Smooth muscle cell (in vitro differentiated cells): ENCODE results near the gene PPP1R16B. TPM values are rescaled to one million over a fixed set of nuclear protein-coding genes. Genes with fewer than 3 reads are reported as not detected.

Source experiments
- DNase-seq: peaks from one replicate; lab custom pipeline; 2025; ENCODE audit not compliant: unreplicated experiment; lab: John Stamatoyannopoulos, UW
- H2AFZ ChIP-seq: fragments of 200-600 bp; sonication (generic); 2 replicates; pipeline ENCODE4 v1.6.0; 2016; ENCODE audit warnings: antibody characterized with exemption, low read depth, mild to moderate bottlenecking
- H3F3A ChIP-seq: fragments of 200-600 bp; sonication (generic); 2 replicates; pipeline ENCODE4 v1.6.0; 2017; ENCODE audit warnings: antibody characterized with exemption, low read depth
- H3K27ac ChIP-seq: fragments of 200-600 bp; sonication (generic); 2 replicates; pipeline ENCODE4 v1.5.1; 2016; ENCODE audit warnings: low read depth, mild to moderate bottlenecking
- H3K27me3 ChIP-seq: fragments of 200-600 bp; sonication (generic); 2 replicates; pipeline ENCODE4 v1.6.1; 2016; ENCODE audit warnings: low read depth, mild to moderate bottlenecking
- H3K36me3 ChIP-seq: fragments of 200-600 bp; sonication (generic); 2 replicates; pipeline ENCODE4 v1.5.1; 2016; ENCODE audit warnings: low read depth
- H3K4me1 ChIP-seq: fragments of 200-600 bp; sonication (generic); 2 replicates; pipeline ENCODE4 v1.5.1; 2016; ENCODE audit warnings: low read depth
- H3K4me2 ChIP-seq: fragments of 200-600 bp; sonication (generic); 2 replicates; pipeline ENCODE4 v1.6.0; 2016; ENCODE audit warnings: mild to moderate bottlenecking
- H3K4me3 ChIP-seq: fragments of 200-600 bp; sonication (generic); 2 replicates; pipeline ENCODE4 v1.5.1; 2016; ENCODE audit warnings: mild to moderate bottlenecking
- H3K79me2 ChIP-seq: fragments of 200-600 bp; sonication (generic); 2 replicates; pipeline ENCODE4 v1.6.0; 2016; ENCODE audit warnings: low read depth, mild to moderate bottlenecking
- H3K9ac ChIP-seq: fragments of 200-600 bp; sonication (generic); 2 replicates; pipeline ENCODE4 v1.6.0; 2016; ENCODE audit warnings: low read depth
- H3K9me3 ChIP-seq: fragments of 200-600 bp; sonication (generic); replicated peaks from 2 replicates; pipeline ENCODE4 v1.5.1; 2016; ENCODE audit warnings: low read depth
- H4K20me1 ChIP-seq: fragments of 200-600 bp; sonication (generic); 2 replicates; pipeline ENCODE4 v1.6.0; 2016; ENCODE audit warnings: low read depth
- CTCF ChIP-seq: fragments of 200-600 bp; sonication (generic); IDR thresholded peaks from 2 replicates; pipeline ENCODE4 v1.5.1; 2017; ENCODE audit warnings: borderline replicate concordance, mild to moderate bottlenecking, antibody characterized with exemption; ENCODE audit not compliant: insufficient read depth, poor library complexity, severe bottlenecking
- WGBS: methylation state at CpG from one replicate; pipeline ENCODE4 v1.1.7; 2016; ENCODE audit warnings: low lambda C conversion rate; 5-methylcytosine and 5-hydroxymethylcytosine counted together
- polyA plus RNA-seq: library from polyadenylated mRNA; unstranded; fragments of >200 nt; fragmentation: Nextera tagmentation; extraction: Ambion mirVana; gene quantifications from 2 replicates; pipeline ENCODE4 v1.2.1, GENCODE V29; 2016
- total RNA-seq: library from RNA; depleted of rRNA; stranded (reverse); fragments of >200 nt; gene quantifications from 2 replicates; pipeline ENCODE4 v1.2.3, GENCODE V29; 2014

The PPP1R16B gene
- total and polyA plus RNA-seq, 2 experiments from 2014 or later: not detected

GRCh38 chr20:38861071-38861401 lies 55.5 kb downstream of the PPP1R16B start:
- H3K4me3 ChIP-seq: no peak overlapping the region
- no peak for DNase-seq
- H3K4me2 ChIP-seq: no peak overlapping the region
- no peaks in the 10 kb centered on the region for H3K36me3 ChIP-seq
- no peaks in the 10 kb centered on the region for H3K79me2 ChIP-seq
- TF ChIP-seq CTCF: no peak
- H3K9ac ChIP-seq: no peak overlapping the region
- H3K4me1 ChIP-seq: no peaks in the 10 kb centered on the region
- H3F3A ChIP-seq: no peaks in the 10 kb centered on the region
- no peaks in the 10 kb centered on the region for H4K20me1 ChIP-seq
- H3K27ac ChIP-seq: no peak overlapping the region
- peaks cover 6% of the 10 kb centered on the region for H3K27me3 ChIP-seq
- 60% methylated on average over 1 of the region's 1 CpG for WGBS
- no peaks in the 10 kb centered on the region for H3K9me3 ChIP-seq
- no peak overlapping the region for H2AFZ ChIP-seq

GRCh38 chr20:38862226-38862625 lies 56.7 kb downstream of the PPP1R16B start:
- Histone ChIP-seq H3K9ac (no peak overlapping the region), H4K20me1 (no peaks in the 10 kb centered on the region), H3K36me3 (no peaks in the 10 kb centered on the region), H3F3A (no peaks in the 10 kb centered on the region), H3K27me3 (no peaks in the 10 kb centered on the region), H3K9me3 (no peaks in the 10 kb centered on the region), H3K27ac (no peak overlapping the region), H2AFZ (no peak overlapping the region), H3K4me2 (no peak overlapping the region), H3K79me2 (no peaks in the 10 kb centered on the region), H3K4me1 (no peaks in the 10 kb centered on the region), H3K4me3 (no peak overlapping the region)
- DNase-seq: no peak
- WGBS: 93% methylated on average over 5 of the region's 5 CpGs
- TF ChIP-seq CTCF: no peak

GRCh38 chr20:38863024-38863851 lies 57.7 kb downstream of the PPP1R16B start:
- no peak overlapping the region for H2AFZ ChIP-seq
- no peaks in the 10 kb centered on the region for H4K20me1 ChIP-seq
- no peaks in the 10 kb centered on the region for H3F3A ChIP-seq
- no peak for TF ChIP-seq CTCF
- H3K4me3 ChIP-seq: no peak overlapping the region
- H3K27me3 ChIP-seq: no peaks in the 10 kb centered on the region
- no peaks in the 10 kb centered on the region for H3K4me1 ChIP-seq
- no peaks in the 10 kb centered on the region for H3K79me2 ChIP-seq
- DNase-seq: no peak
- H3K9ac ChIP-seq: no peak overlapping the region
- H3K4me2 ChIP-seq: no peak overlapping the region
- H3K27ac ChIP-seq: no peak overlapping the region
- no peaks in the 10 kb centered on the region for H3K9me3 ChIP-seq
- H3K36me3 ChIP-seq: no peaks in the 10 kb centered on the region
- WGBS: 87% methylated on average over 12 of the region's 12 CpGs

GRCh38 chr20:38864662-38865061 lies 59.2 kb downstream of the PPP1R16B start:
- H3K27me3 ChIP-seq: no peaks in the 10 kb centered on the region
- DNase-seq: no peak
- no peaks in the 10 kb centered on the region for H3F3A ChIP-seq
- H3K36me3 ChIP-seq: no peaks in the 10 kb centered on the region
- 91% methylated on average over 5 of the region's 5 CpGs for whole genome bisulfite sequencing
- no peaks in the 10 kb centered on the region for H3K9me3 ChIP-seq
- H2AFZ ChIP-seq: no peak overlapping the region
- H3K27ac ChIP-seq: no peak overlapping the region
- no peaks in the 10 kb centered on the region for H3K4me1 ChIP-seq
- TF ChIP-seq CTCF: no peak
- no peak overlapping the region for H3K4me3 ChIP-seq
- H3K79me2 ChIP-seq: no peaks in the 10 kb centered on the region
- no peaks in the 10 kb centered on the region for H4K20me1 ChIP-seq
- H3K9ac ChIP-seq: no peak overlapping the region
- no peak overlapping the region for H3K4me2 ChIP-seq
